Activated B cell treated with CpG ODN at 0.5 μM for 24 hours (primary cell): ENCODE results near the gene NEURL2. TPM values are rescaled to one million over a fixed set of nuclear protein-coding genes. Genes with fewer than 3 reads are reported as not detected.
"Not testable (repeated sequence)": the region's sequence is repeated elsewhere in the genome, so short reads cannot be mapped to it uniquely, and the experiment has no call there.

Experiments used
- ATAC-seq: fragments of 200-7000 bp; cut with Tn5 transposase; one replicate; pipeline ENCODE4 v1.10.0; 2021; ENCODE audit warnings: low read depth, mild to moderate bottlenecking, moderate library complexity
- CTCF ChIA-PET: fragments of 350-600 bp; sonication (Branson Sonifier 250); formaldehyde crosslinking; loops from one replicate; lab custom pipeline; 2021; ENCODE audit warnings: antibody characterized with exemption; lab: Charles Lee
- POLR2A ChIA-PET: fragments of 350-600 bp; sonication (Branson Sonifier 250); formaldehyde crosslinking; loops from one replicate; lab custom pipeline; 2021; ENCODE audit warnings: antibody characterized with exemption; lab: Charles Lee
- DNase-seq: peaks from one replicate; pipeline ENCODE4 v3.0.0; 2022
- H3K27ac Mint-ChIP-seq: one replicate; pipeline ENCODE4 v1.8.0; 2020; ENCODE audit warnings: mixed read lengths
- H3K27me3 Mint-ChIP-seq: one replicate; pipeline ENCODE4 v1.8.0; 2021; ENCODE audit warnings: mixed read lengths
- H3K36me3 Mint-ChIP-seq: one replicate; pipeline ENCODE4 v1.8.0; 2021; ENCODE audit warnings: low read depth, mixed read lengths
- H3K4me1 Mint-ChIP-seq: one replicate; pipeline ENCODE4 v1.8.0; 2021; ENCODE audit warnings: mixed read lengths
- H3K4me3 Mint-ChIP-seq: one replicate; pipeline ENCODE4 v1.8.0; 2020; ENCODE audit warnings: mild to moderate bottlenecking, mixed read lengths
- H3K9me3 Mint-ChIP-seq: one replicate; pipeline ENCODE4 v1.8.0; 2020; ENCODE audit warnings: mixed read lengths
- intact Hi-C: fragments of 100-400 bp; cut with micrococcal nuclease; formaldehyde crosslinking; loops from one replicate; pipeline ENCODE4 v1.15.1; 2024
- total RNA-seq: library from RNA; stranded (reverse); gene quantifications from 2 replicates; pipeline ENCODE4 v1.2.3, GENCODE V29; 2022
- TF ChIP-seq, protein P1 (sequence below): fragments of 200-600 bp; IDR thresholded peaks from one replicate; pipeline ENCODE4 v1.8.0; 2022; ENCODE audit warnings: antibody characterized with exemption, mild to moderate bottlenecking

Gene NEURL2
- total RNA-seq, 1 donor from 2014 or later = 2.0 TPM

DNA sequence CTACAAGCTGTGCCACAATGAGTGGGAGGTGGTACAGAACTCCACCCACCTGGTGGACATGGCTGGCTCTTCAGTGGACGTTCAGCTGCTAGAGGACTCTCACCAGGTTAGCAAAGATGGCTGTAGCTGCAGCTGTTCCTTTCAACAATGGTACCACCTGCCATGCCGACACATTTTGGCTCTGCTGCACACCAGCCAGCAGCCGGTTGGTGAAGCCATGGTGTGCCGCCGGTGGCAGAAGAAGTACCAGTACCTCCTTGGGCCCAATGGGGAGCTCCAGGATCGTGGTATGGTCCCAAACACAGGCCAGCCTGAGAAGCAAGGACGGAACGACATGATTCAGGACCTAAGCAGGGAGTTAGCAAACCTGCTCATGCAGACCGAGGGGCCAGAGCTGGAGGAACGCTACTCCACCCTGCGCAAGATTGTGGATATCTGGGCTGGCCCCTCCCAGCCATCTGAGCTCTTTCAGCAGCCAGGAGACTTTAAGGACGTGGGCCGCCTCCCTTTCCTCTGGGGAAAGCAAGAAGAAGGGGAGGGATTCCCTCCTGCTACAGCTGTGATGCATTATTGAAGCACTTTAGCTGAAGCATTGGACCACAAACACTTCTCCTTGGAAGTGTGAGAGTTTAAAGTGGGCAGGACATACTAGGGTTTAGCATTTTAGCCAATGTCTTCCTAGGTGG, 12.8 kb downstream of the NEURL2 start:
- H3K9me3 Mint-ChIP-seq = no peaks in the 10 kb centered on the region
- H3K4me3 Mint-ChIP-seq = no peak overlapping the region
- intact Hi-C loops = no loop called here
- TF ChIP-seq, protein P1, sequence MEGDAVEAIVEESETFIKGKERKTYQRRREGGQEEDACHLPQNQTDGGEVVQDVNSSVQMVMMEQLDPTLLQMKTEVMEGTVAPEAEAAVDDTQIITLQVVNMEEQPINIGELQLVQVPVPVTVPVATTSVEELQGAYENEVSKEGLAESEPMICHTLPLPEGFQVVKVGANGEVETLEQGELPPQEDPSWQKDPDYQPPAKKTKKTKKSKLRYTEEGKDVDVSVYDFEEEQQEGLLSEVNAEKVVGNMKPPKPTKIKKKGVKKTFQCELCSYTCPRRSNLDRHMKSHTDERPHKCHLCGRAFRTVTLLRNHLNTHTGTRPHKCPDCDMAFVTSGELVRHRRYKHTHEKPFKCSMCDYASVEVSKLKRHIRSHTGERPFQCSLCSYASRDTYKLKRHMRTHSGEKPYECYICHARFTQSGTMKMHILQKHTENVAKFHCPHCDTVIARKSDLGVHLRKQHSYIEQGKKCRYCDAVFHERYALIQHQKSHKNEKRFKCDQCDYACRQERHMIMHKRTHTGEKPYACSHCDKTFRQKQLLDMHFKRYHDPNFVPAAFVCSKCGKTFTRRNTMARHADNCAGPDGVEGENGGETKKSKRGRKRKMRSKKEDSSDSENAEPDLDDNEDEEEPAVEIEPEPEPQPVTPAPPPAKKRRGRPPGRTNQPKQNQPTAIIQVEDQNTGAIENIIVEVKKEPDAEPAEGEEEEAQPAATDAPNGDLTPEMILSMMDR = no peak
- CTCF ChIA-PET = no interaction called here
- peaks cover 31% of the 10 kb centered on the region for H3K36me3 Mint-ChIP-seq
- peaks cover 21% of the 10 kb centered on the region for H3K4me1 Mint-ChIP-seq
- no peak overlapping the region for H3K27ac Mint-ChIP-seq
- H3K27me3 Mint-ChIP-seq = no peaks in the 10 kb centered on the region
- ATAC-seq (no peak), DNase-seq (no peak)
- POLR2A ChIA-PET = no interaction called here

DNA sequence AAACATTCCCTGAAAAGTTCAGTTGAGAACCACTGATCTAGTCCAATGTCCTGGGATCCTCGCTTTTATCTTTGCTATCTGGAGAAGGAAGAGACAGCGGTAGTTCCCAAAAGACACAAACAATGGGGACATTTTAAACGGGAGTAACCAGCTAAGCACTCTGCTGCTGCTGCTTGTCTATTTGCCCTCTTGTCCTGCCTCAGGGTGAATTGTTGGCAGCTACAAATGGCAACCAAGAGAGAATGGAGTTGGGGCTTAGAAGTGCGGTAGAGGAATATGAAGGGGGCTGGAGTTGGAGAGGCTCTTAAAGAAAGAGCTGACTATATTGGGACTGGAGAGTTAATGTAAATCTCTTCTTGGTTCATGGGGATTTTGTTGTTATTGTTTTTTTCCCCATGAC, 16.4 kb downstream of the NEURL2 start:
- ChIA-PET CTCF (no interaction called here), POLR2A (no interaction called here)
- H3K36me3 Mint-ChIP-seq = peaks cover 20% of the 10 kb centered on the region

DNA sequence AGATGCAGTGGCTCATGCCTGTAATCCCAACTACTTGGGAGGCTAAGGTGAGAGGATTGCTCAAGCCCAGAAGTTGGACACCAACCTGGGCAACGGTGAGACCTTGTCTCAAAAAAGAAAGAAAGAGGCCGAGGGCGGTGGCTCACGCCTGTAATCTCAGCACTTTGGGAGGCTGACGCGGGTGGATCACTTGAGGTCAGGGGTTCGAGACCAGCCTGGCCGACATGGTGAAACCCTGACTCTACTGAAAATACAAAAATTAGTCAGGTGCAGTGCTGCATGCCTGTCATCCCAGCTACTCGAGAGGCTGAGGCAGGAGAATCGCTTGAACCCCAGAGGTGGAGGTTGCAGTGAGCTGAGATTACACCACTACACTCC, 16.9 kb downstream of the NEURL2 start:
- H3K27ac Mint-ChIP-seq, DNase-seq, H3K27me3 Mint-ChIP-seq, CTCF ChIA-PET, H3K4me1 Mint-ChIP-seq, ATAC-seq, intact Hi-C loops, H3K4me3 Mint-ChIP-seq, POLR2A ChIA-PET, H3K9me3 Mint-ChIP-seq: not testable (repeated sequence)
- H3K36me3 Mint-ChIP-seq = peaks cover 20% of the 10 kb centered on the region

More for the DNA sequence above, 16.4 kb downstream of the NEURL2 start:
- intact Hi-C loops = no loop called here
- ATAC-seq = no peak
- DNase-seq = no peak
- TF ChIP-seq, protein P1 = no peak
- Mint-ChIP-seq H3K9me3 (no peaks in the 10 kb centered on the region), H3K27ac (no peak overlapping the region), H3K4me1 (no peaks in the 10 kb centered on the region), H3K4me3 (no peak overlapping the region), H3K27me3 (no peaks in the 10 kb centered on the region)

DNA sequence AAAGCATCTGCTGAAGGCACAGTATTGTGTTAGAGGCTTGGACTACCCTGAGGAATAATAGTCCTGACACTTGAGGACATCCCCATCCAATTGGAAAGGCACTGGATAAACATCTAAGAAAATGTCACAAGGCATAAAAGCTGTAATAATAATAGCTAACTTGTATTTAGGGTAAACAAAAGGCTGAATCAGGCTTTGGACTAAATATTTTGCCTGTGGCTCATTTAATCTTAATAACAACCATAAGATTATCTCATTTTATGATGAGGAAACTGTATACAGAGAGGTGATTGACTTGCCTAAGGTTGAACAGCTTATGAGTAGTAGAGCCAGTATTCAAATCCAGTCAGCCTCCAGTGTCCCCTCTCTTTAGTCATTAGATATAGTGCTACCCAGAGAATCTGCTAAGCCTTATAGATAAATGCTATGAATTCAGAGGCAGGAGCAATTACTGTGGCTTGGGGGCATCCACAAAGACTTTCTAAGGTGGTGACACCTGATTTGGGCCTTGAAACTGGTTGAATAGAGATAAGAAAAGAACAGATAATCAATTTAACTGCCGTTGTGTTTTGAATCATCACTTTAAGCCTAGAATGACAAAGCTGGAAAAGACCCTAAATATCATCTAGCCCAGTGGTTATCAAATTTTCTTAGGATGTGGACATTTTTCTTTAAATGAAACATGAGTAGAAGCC, 17.5 kb downstream of the NEURL2 start:
- H3K4me1 Mint-ChIP-seq = no peaks in the 10 kb centered on the region
- CTCF ChIA-PET = no interaction called here
- no peaks in the 10 kb centered on the region for H3K9me3 Mint-ChIP-seq
- DNase-seq (no peak), ATAC-seq (no peak)
- POLR2A ChIA-PET = interaction anchor here (0.6 kb wide), 1 partner anchor 17 kb away, joined by 3 read pairs; the partner anchor contains the start of genes CTSA and NEURL2
- TF ChIP-seq, protein P1 = no peak
- no peak overlapping the region for H3K4me3 Mint-ChIP-seq
- H3K36me3 Mint-ChIP-seq = peaks cover 18% of the 10 kb centered on the region
- intact Hi-C loops = no loop called here
- no peaks in the 10 kb centered on the region for H3K27me3 Mint-ChIP-seq
- H3K27ac Mint-ChIP-seq = no peak overlapping the region

DNA sequence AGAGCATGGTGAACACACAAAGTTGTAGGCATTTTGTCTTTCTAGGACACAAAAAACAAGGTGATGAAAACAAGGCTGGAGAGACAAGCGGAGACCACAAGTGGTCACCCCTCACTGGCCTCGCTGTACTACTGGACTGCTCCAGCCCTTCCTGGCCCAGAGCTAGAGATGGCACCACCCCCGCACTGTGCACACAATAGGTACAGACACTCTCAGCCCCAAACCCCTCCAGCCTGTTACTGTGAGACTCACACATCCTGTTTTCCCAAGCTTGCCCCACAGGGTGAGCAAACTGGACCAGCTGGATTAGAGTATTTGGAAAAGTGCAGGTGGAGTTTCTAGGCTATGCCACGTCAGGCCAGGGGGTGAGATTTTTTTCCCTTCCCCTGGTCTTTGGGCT, 18.4 kb downstream of the NEURL2 start:
- CTCF ChIA-PET = no interaction called here
- Mint-ChIP-seq H3K4me1 (no peaks in the 10 kb centered on the region), H3K36me3 (peaks cover 14% of the 10 kb centered on the region), H3K4me3 (no peak overlapping the region), H3K9me3 (no peaks in the 10 kb centered on the region), H3K27me3 (no peaks in the 10 kb centered on the region), H3K27ac (no peak overlapping the region)
- POLR2A ChIA-PET = interaction anchor here (0.6 kb wide), 1 partner anchor 18 kb away, joined by 3 read pairs; the partner anchor contains the start of genes CTSA and NEURL2
- DNase-seq = no peak
- ATAC-seq = no peak
- intact Hi-C loops = no loop called here
- TF ChIP-seq, protein P1 = no peak
